ENCODE data around the gene KRTAP13-2.

- no peak for TF ChIP-seq POLR2A (IDR thresholded peaks at IDR 0.05)
- TF ChIP-seq, protein P1, sequence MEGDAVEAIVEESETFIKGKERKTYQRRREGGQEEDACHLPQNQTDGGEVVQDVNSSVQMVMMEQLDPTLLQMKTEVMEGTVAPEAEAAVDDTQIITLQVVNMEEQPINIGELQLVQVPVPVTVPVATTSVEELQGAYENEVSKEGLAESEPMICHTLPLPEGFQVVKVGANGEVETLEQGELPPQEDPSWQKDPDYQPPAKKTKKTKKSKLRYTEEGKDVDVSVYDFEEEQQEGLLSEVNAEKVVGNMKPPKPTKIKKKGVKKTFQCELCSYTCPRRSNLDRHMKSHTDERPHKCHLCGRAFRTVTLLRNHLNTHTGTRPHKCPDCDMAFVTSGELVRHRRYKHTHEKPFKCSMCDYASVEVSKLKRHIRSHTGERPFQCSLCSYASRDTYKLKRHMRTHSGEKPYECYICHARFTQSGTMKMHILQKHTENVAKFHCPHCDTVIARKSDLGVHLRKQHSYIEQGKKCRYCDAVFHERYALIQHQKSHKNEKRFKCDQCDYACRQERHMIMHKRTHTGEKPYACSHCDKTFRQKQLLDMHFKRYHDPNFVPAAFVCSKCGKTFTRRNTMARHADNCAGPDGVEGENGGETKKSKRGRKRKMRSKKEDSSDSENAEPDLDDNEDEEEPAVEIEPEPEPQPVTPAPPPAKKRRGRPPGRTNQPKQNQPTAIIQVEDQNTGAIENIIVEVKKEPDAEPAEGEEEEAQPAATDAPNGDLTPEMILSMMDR (IDR thresholded peaks at IDR 0.05), result no peak
Measured at GRCh38 chr21:30354308-30355005, 17.6 kb downstream of the KRTAP13-2 start.
